HG03060 (cell line): ENCODE results near the gene ZNF556.
"Not testable (repeated sequence)": the region's sequence is repeated elsewhere in the genome, so short reads cannot be mapped to it uniquely, and the experiment has no call there.

Experiments
- ATAC-seq: cut with Tn5 transposase; IDR thresholded peaks from one replicate; pipeline ENCODE4 v1.9.1; 2021; ENCODE audit warnings: low read depth, moderate number of reproducible peaks; ENCODE audit not compliant: unreplicated experiment

ZNF556 gene

DNA sequence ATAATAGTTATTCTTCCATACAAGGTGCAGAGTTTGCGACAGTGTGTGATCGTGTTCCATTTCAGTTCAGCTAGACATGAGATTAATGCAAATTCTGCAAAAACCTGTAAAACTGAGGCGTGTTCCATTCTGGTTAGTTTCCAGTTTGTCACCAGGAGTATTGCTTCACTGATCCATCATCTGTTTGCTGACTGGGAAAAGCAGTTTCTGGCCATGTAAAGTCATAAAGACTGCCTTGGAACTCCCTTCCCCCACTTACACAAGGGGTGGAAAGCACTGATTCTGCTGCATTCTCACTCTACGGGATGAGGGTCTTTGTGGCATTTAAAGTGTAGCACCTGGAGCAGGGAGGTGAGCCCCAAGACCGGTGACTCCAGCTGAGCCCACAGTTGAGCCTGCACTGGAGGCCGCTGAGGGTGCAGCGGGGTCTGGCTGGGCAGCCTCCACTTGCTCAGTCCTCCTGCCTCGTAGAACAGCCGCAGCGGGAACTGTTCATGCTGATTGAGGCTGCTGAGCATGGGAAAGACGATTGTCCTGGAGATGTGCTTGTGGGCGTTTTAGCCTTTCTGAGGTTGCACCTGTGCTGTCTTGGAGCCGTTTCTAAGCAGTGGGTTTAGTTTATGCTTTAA lies 35.6 kb downstream of the ZNF556 start:
- no peak for ATAC-seq

DNA sequence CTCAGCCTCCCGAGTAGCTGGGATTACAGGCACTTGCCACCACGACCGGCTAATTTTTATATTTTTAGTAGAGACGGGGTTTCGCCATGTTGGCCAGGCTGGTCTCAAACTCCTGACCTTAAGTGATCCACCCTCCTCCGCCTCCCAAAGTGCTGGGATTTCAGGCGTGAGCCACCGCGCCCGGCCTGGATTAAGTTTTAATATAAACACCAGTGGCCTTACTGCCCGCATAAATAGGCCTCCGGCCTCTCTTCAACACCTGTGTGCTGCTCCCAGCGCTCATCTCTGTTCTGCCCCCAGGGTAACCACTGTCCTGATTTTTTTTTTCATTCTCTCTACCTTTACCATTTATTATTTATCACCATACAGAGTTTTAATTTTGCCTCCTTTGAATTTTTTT lies 36.2 kb downstream of the ZNF556 start:
- not testable (repeated sequence) for ATAC-seq

DNA sequence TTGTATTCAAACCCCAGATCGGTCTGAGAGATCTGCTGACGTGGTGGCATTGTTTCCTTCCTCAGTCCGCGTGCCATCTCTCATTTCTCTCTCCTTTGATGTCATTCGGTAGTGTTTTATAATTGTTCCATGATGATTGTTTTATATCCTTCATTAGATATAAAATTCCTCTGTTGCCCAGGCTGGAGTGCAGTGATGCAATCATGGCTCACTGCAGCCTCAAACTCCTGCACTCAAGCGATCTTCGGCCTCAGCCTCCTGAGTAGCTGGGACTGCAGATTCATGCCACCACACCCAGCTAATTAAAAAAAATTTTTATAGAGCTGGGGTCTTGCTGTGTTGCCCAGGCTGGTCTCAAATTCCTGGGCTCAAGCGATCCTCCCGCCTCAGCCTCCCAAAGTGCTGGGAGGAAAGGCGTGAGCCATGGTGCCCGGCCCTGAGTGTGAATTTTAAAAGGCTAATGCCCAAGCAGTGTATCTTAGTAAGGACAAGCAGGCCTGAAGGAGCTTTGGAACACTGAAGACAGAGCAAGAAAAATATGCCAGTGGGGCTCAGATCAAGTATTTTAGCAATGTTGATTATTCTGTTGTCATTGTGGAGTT lies 38.9 kb downstream of the ZNF556 start:
- ATAC-seq, result no peak

DNA sequence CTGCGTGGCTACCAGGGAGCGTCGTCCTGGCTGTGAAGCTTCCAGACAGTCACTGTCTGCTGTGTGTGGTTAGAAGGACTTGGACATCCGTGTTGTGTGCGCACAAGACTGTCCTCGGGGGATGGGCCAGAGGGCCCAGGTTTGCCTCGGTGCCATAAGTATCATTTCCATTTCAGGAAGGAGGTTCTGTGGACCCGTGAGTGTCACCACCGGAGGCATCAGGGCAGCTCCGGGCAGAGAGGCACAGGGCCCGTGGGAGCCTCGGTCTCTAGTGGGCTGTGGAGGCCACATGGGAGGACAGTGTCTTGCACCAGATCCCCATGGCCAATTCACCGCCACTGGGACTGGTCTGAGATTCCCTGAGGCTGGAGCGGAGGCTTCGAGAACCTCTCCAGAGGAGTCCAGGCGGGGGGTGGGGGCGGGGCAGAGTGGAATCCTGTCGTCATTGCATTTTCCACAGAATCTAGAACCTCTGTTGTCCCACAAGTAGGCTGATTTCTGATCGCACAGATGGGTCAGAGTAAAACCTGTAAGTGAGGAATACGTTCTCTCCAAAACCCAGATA lies 39.6 kb downstream of the ZNF556 start:
- no peak for ATAC-seq

DNA sequence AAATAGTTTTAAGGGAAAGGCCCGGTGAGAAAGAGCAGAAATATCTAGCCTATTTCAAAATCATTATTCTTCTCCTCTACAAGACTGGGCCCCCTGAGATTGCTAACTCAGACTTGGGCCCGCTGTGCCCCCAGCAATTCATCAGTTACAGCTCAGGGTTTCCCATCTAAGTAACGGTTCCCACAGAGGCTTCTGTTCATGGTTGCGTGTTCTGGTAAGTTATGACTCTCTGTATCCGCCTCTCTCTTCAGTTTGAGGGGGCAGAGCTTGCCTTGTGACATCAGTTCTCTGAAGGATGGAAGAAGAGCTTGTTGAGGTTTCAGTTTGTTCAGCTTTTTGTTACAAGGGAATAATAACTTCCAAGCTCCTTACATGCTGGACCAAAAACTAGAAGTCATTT lies 45.2 kb downstream of the ZNF556 start:
- ATAC-seq, result no peak

DNA sequence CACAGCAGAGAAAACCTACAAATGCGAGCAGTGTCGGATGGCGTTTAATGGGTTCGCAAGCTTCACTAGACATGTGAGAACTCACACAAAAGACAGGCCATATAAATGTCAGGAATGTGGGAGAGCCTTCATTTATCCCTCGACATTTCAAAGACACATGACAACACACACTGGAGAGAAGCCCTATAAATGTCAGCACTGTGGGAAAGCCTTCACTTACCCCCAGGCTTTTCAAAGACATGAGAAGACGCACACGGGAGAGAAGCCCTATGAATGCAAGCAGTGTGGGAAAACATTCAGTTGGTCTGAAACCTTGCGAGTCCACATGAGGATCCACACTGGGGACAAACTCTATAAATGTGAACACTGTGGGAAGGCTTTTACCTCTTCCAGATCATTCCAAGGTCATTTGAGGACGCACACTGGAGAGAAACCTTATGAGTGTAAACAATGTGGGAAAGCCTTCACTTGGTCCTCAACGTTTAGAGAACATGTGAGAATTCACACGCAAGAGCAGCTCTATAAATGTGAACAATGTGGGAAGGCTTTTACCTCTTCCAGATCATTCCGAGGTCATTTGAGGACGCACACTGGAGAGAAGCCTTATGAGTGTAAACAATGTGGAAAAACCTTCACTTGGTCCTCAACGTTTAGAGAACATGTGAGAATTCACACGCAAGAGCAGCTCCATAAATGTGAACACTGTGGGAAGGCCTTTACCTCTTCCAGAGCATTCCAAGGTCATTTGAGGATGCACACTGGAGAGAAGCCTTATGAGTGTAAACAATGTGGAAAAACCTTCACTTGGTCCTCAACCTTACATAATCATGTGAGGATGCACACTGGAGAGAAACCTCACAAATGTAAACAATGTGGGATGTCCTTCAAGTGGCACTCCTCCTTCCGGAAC lies 50.4 kb downstream of the ZNF556 start:
- ATAC-seq, result no peak

DNA sequence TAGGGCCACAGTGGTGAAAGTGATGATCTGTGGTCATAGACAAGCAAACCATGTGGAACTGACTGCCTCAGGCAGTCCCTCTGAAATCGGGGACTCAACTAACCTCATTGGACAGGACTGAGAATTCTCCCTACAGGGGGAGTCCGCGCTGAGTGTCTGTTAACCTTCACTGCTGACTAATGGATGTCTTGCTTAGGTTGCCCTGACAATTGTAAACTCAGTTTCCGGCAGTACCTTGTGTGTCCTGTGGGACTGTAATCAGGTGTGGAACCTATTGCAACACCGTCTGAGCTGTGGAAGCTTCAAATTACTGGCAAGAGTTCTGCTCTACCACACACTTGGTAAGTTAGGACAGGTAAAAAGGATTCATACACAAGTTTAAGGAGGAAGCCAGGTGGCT lies 55.9 kb downstream of the ZNF556 start:
- no peak for ATAC-seq

DNA sequence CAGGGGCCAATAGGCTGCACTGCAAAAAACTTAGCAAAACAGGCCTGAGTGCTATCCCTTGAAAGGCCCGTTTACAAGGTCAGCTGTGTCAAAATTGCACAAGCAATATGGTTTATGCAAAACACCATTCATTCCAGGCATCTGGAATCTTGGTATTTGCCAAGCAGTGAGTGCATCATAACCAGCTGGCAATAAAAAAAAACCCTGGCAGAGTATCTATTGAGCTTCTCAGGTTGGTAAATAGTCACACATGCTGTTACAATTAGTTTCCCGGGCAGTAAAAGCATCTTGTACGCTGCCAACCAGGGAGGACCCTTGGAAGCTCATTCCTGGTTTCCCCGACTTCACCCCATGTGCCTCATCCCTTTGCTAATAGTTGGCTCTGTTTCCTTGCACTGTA lies 56.4 kb downstream of the ZNF556 start:
- no peak for ATAC-seq

DNA sequence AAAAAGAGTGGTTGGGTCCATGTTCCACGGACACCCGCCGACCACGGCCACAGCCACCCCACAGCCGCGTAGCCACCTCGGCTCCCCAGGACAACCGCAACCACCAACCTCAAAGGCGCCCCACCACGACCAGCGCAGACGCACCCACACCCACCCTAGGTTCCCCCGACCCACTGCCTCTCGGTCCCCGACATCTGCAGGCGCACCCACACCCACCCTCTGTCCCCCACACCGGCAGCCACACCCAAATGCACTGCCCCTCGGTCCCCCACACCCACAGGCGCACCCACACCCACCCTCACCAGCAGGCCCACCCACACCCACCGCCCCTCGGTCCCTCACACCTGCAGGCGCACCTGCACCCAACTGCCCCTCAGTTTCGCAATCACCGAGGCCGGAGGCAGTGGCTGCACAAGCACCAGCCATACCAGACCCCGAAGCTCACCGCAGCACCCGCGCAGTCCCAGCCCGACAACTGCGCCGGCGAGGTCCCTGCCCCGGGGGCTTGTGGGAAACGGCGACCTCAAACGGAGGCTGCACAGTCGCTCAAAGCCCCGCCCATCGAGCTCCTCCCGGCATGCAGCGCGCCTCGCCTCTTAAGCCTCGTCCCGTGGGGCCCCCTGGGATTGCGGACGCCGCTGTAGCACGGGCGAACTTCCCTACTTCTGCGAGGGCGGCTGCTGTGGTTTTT lies 59.4 kb downstream of the ZNF556 start:
- no peak for ATAC-seq

DNA sequence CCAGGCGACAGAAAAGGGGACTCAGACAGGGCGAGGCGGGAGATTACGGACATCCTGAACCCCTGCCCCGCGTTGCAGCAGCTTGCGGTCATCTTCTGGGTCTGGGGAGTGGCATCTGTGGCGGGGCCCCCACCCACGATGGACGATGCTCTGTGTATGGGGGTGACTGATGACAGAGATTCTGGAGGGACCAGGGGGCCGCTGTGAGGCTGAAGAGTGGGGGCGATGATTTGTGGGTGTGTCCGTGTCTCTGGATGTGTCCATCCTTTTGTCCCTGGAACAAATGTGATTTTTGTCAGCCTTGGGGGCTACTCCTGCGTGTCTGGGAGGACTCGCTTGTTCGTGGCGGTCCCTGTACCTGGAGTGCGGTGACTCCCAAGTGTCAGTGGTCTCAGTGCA lies 59.9 kb downstream of the ZNF556 start:
- ATAC-seq, result no peak
